GM12873 (cell line): ENCODE results near the gene CD79A.

Source experiments
- TF ChIP-seq, protein P1 (sequence below): IDR thresholded peaks from 2 replicates; pipeline ENCODE4 v1.5.1; 2012; ENCODE audit warnings: low read depth, mild to moderate bottlenecking, moderate library complexity, low read length, control low read depth; ENCODE audit not compliant: insufficient read depth; ENCODE audit errors: missing control alignments

CD79A gene

GRCh38 chr19:41847351-41848105, 29.6 kb upstream of the CD79A start:
- TF ChIP-seq, protein P1, sequence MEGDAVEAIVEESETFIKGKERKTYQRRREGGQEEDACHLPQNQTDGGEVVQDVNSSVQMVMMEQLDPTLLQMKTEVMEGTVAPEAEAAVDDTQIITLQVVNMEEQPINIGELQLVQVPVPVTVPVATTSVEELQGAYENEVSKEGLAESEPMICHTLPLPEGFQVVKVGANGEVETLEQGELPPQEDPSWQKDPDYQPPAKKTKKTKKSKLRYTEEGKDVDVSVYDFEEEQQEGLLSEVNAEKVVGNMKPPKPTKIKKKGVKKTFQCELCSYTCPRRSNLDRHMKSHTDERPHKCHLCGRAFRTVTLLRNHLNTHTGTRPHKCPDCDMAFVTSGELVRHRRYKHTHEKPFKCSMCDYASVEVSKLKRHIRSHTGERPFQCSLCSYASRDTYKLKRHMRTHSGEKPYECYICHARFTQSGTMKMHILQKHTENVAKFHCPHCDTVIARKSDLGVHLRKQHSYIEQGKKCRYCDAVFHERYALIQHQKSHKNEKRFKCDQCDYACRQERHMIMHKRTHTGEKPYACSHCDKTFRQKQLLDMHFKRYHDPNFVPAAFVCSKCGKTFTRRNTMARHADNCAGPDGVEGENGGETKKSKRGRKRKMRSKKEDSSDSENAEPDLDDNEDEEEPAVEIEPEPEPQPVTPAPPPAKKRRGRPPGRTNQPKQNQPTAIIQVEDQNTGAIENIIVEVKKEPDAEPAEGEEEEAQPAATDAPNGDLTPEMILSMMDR: no peak

- TF ChIP-seq, protein P1: no peak
Observed at GRCh38 chr19:41848666-41849065, 28.4 kb upstream of the CD79A start.

GRCh38 chr19:41849067-41849466, 28.0 kb upstream of the CD79A start:
- TF ChIP-seq, protein P1: no peak

- TF ChIP-seq, protein P1: no peak
Observed at GRCh38 chr19:41850381-41850780, 26.7 kb upstream of the CD79A start.

- TF ChIP-seq, protein P1: no peak
Observed at GRCh38 chr19:41851456-41851855, 25.6 kb upstream of the CD79A start.

DNA sequence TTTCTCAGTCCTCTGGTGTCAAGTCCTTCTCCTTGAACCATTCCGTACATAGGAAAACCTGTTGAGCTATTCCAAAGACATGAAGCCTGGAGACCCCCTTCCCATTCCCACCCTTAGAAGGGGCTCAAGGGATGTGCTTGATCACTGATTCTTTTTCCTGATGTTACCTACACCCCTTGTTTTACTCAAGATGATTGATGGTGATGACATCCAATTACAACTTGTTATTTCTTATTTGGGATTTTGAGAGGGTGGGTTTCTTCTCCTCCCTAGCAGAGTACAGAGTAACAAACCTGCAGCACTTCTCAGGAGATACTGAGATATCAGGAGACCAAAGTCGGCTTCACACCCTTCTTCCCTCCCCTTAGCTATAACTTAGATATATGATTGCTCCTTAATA, 23.7 kb upstream of the CD79A start:
- TF ChIP-seq, protein P1: no peak

- TF ChIP-seq, protein P1: no peak
Observed at GRCh38 chr19:41853768-41854167, 23.3 kb upstream of the CD79A start.
